ENCODE data around the gene SDS.
"Not testable (repeated sequence)": the region's sequence is repeated elsewhere in the genome, so short reads cannot be mapped to it uniquely, and the experiment has no call there.

SDS gene

DNA sequence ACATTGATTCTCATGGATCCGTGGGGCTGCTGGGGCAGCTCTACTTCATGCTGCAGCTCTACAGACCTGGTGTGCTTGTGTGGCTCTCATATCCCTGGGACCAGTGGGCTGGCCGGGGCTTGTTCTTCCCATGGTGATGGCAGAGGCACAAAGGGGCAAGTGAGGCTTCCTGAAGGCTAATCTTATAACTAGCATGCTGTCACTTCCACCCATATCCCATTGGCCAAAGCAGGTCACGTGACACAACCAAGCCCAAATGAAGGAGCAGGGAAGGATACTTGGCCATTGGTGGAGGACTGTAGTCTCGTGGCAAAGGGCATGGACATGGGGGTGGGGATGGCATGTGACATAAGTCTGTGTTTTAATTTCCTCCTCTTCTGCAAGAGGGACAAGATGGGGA, 35.4 kb downstream of the SDS start:
- no peak overlapping the region for H3K4me3 ChIP-seq (ENCODE audit: insufficient read depth, low read depth, low read length, poor library complexity, severe bottlenecking)
- no peaks in the 10 kb centered on the region for H3K27me3 ChIP-seq (replicated peaks; ENCODE audit: control insufficient read depth, insufficient read depth, low read length, poor library complexity, severe bottlenecking)
- no peaks in the 10 kb centered on the region for H3K9me3 ChIP-seq (ENCODE audit: control insufficient read depth, low read length)
- H3K27ac ChIP-seq (ENCODE audit: insufficient read depth, low read length, poor library complexity, severe bottlenecking) = no peak overlapping the region
- H3K4me1 ChIP-seq (ENCODE audit: control insufficient read depth, insufficient read depth, low read length, poor library complexity, severe bottlenecking) = no peaks in the 10 kb centered on the region
- DNase-seq = no peak
- peaks cover 10% of the 10 kb centered on the region for H3K36me3 ChIP-seq (ENCODE audit: control insufficient read depth, insufficient read depth, low read length)

- no peaks in the 10 kb centered on the region for H3K36me3 ChIP-seq (ENCODE audit: control insufficient read depth, insufficient read depth, low read length)
- DNase-seq = no peak
- no peaks in the 10 kb centered on the region for H3K27me3 ChIP-seq (replicated peaks; ENCODE audit: control insufficient read depth, insufficient read depth, low read length, poor library complexity, severe bottlenecking)
- no peak overlapping the region for H3K4me3 ChIP-seq (ENCODE audit: insufficient read depth, low read depth, low read length, poor library complexity, severe bottlenecking)
- no peaks in the 10 kb centered on the region for H3K4me1 ChIP-seq (ENCODE audit: control insufficient read depth, insufficient read depth, low read length, poor library complexity, severe bottlenecking)
- H3K27ac ChIP-seq (ENCODE audit: insufficient read depth, low read length, poor library complexity, severe bottlenecking) = no peak overlapping the region
- H3K9me3 ChIP-seq (ENCODE audit: control insufficient read depth, low read length) = no peaks in the 10 kb centered on the region
Measured at GRCh38 chr12:113366827-113367226, 36.9 kb downstream of the SDS start.

DNA sequence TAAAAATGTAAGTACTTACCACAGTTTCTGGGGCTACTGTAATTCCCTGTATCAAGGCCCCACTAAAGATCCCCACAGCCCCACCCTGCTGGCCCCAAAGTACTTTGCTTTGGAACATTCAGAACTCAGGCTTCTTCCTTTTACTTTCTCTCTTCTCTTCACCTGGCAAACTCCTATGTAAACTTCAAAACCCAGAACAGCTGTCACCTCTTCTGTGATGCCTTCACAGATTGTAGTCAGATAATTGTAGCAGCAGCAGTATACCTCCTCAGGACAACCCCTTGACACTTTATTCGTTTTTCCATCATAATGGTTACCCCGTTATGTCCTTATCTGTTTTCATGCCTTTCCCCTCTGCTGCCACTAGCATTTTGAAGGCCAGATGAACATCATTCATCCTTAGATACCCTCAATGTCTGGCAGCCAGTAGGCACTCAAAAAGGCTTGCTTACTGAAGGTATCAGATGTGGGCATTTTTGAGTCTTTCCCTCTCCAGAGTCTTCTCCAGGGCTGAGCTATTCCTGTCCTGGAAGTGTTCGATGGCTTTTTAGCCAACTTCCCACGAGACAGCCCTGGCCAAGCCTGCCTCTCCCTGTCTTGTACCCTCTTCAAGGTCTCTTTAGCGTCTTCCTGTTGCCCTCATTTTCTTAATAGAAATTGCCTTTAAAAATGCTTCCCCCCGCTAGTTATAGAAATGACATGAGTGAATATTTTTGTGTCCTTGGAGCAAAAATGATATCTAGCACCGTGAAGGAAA, 37.9 kb downstream of the SDS start:
- no peaks in the 10 kb centered on the region for H3K27me3 ChIP-seq (replicated peaks; ENCODE audit: control insufficient read depth, insufficient read depth, low read length, poor library complexity, severe bottlenecking)
- no peaks in the 10 kb centered on the region for H3K36me3 ChIP-seq (ENCODE audit: control insufficient read depth, insufficient read depth, low read length)
- no peaks in the 10 kb centered on the region for H3K9me3 ChIP-seq (ENCODE audit: control insufficient read depth, low read length)
- no peak for DNase-seq
- no peak overlapping the region for H3K27ac ChIP-seq (ENCODE audit: insufficient read depth, low read length, poor library complexity, severe bottlenecking)
- no peak overlapping the region for H3K4me3 ChIP-seq (ENCODE audit: insufficient read depth, low read depth, low read length, poor library complexity, severe bottlenecking)
- no peaks in the 10 kb centered on the region for H3K4me1 ChIP-seq (ENCODE audit: control insufficient read depth, insufficient read depth, low read length, poor library complexity, severe bottlenecking)

DNA sequence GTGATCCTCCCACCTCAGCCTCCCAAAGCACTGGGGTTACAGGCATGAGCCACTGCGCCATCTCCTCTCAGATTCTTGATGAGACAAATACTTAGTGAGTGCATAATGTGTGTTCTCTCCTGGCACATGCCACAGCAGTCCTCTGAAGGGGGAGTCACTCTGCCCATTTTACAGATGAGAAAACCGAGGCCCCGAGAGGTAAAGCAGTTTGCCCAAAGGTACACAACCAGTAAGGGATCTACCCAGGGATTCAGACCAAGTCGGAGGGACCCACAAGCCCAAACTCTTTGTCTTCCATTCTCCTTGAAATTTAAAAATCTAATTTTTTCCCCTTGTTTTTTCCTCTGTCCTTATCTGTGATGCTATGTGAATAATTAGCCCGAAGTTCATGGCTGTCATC, 39.0 kb downstream of the SDS start:
- no peaks in the 10 kb centered on the region for H3K27me3 ChIP-seq (replicated peaks; ENCODE audit: control insufficient read depth, insufficient read depth, low read length, poor library complexity, severe bottlenecking)
- no peak for DNase-seq
- H3K27ac ChIP-seq (ENCODE audit: insufficient read depth, low read length, poor library complexity, severe bottlenecking) = no peak overlapping the region

GRCh38 chr12:113361574-113362370, 41.9 kb downstream of the SDS start:
- H3K4me1 ChIP-seq (ENCODE audit: control insufficient read depth, insufficient read depth, low read length, poor library complexity, severe bottlenecking) = peaks cover 6% of the 10 kb centered on the region
- H3K27me3 ChIP-seq (replicated peaks; ENCODE audit: control insufficient read depth, insufficient read depth, low read length, poor library complexity, severe bottlenecking) = no peaks in the 10 kb centered on the region
- no peak for DNase-seq
- no peaks in the 10 kb centered on the region for H3K9me3 ChIP-seq (ENCODE audit: control insufficient read depth, low read length)
- no peak overlapping the region for H3K27ac ChIP-seq (ENCODE audit: insufficient read depth, low read length, poor library complexity, severe bottlenecking)
- no peak overlapping the region for H3K4me3 ChIP-seq (ENCODE audit: insufficient read depth, low read depth, low read length, poor library complexity, severe bottlenecking)
- H3K36me3 ChIP-seq (ENCODE audit: control insufficient read depth, insufficient read depth, low read length) = no peaks in the 10 kb centered on the region

More for the DNA sequence above, 39.0 kb downstream of the SDS start:
- no peaks in the 10 kb centered on the region for H3K36me3 ChIP-seq (ENCODE audit: control insufficient read depth, insufficient read depth, low read length)
- no peak overlapping the region for H3K4me3 ChIP-seq (ENCODE audit: insufficient read depth, low read depth, low read length, poor library complexity, severe bottlenecking)
- H3K9me3 ChIP-seq (ENCODE audit: control insufficient read depth, low read length) = no peaks in the 10 kb centered on the region
- no peaks in the 10 kb centered on the region for H3K4me1 ChIP-seq (ENCODE audit: control insufficient read depth, insufficient read depth, low read length, poor library complexity, severe bottlenecking)

DNA sequence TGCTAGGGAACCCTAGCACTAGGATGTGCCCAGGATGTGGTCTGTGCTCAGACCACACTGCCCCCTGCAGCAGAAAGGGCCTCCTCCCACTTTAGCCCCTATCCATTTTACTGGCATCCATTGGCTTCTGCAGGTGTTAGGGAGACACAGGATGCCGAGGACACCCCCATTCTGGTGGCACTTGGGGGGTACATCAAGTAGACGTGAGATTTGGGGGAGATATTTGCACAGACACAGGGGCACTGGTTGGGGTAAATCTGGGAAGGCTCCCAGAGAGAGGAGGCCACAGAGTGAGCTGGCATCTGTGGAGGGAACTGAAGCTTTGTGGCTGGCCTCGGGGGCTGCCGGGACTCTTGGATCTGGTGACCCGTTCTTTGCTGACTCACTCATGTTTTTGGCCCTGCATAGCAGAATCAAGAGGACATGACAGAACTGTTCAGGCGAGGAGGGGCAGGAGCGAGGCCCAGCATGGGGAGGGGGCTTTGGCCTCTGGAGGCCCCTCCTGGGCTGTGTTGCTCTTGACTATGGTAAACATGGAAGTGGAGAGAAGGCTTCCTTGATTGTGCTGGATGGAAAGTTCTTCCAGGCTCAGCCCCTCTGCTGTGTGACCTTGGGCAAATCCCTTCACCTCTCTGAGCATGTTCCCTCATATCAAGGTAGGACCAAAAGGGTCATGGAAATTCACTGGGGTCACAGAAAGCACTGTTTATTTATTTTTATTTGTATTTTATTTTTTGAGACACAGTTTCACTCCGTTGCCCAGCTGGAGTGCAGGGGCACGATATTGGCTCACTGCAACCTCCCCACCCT, 43.5 kb downstream of the SDS start:
- H3K9me3 ChIP-seq (ENCODE audit: control insufficient read depth, low read length) = no peaks in the 10 kb centered on the region
- H3K36me3 ChIP-seq (ENCODE audit: control insufficient read depth, insufficient read depth, low read length) = no peaks in the 10 kb centered on the region
- H3K4me1 ChIP-seq (ENCODE audit: control insufficient read depth, insufficient read depth, low read length, poor library complexity, severe bottlenecking) = peaks cover 6% of the 10 kb centered on the region
- no peaks in the 10 kb centered on the region for H3K27me3 ChIP-seq (replicated peaks; ENCODE audit: control insufficient read depth, insufficient read depth, low read length, poor library complexity, severe bottlenecking)
- H3K4me3 ChIP-seq (ENCODE audit: insufficient read depth, low read depth, low read length, poor library complexity, severe bottlenecking) = no peak overlapping the region
- no peak for DNase-seq
- H3K27ac ChIP-seq (ENCODE audit: insufficient read depth, low read length, poor library complexity, severe bottlenecking) = no peak overlapping the region

GRCh38 chr12:113359133-113359938, 44.4 kb downstream of the SDS start:
- H3K27me3 ChIP-seq (replicated peaks; ENCODE audit: control insufficient read depth, insufficient read depth, low read length, poor library complexity, severe bottlenecking) = no peaks in the 10 kb centered on the region
- H3K4me1 ChIP-seq (ENCODE audit: control insufficient read depth, insufficient read depth, low read length, poor library complexity, severe bottlenecking) = peaks cover 6% of the 10 kb centered on the region
- no peaks in the 10 kb centered on the region for H3K36me3 ChIP-seq (ENCODE audit: control insufficient read depth, insufficient read depth, low read length)
- peak overlapping the region; percentile 64 for H3K27ac ChIP-seq (ENCODE audit: insufficient read depth, low read length, poor library complexity, severe bottlenecking)
- H3K4me3 ChIP-seq (ENCODE audit: insufficient read depth, low read depth, low read length, poor library complexity, severe bottlenecking) = peak overlapping the region; percentile 62
- no peaks in the 10 kb centered on the region for H3K9me3 ChIP-seq (ENCODE audit: control insufficient read depth, low read length)
- no peak for DNase-seq

DNA sequence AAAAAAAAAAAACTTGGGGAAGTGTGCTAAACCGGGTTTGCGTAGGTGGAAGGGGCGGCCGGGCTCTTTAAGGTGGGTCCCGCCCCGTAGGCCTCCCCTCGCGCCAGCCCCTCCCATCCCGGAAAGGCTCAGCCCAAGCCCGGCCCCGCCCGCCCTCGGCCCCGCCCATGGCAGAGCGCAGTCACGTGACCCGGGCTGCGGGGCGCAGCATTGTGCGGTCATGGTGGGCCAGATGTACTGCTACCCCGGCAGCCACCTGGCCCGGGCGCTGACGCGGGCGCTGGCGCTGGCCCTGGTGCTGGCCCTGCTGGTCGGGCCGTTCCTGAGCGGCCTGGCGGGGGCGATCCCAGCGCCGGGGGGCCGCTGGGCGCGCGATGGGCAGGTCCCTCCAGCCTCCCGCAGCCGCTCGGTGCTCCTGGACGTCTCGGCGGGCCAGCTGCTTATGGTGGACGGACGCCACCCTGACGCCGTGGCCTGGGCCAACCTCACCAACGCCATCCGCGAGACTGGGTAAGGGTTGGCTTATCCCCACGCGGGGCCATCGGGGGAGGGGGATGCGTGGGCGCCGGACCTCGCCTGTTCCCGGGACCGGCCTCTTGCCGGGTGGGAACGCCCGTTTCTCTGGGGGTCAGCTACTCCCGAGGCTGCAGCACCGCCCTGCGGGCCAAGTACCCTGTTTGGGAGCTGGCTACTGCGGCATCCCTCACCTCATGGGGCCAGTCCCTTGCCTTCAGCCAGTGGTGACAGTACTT, 45.1 kb downstream of the SDS start, which contains the start of gene PLBD2:
Gene PLBD2 (plus strand): TSS at position 207 of the 752 bp plus-strand sequence. CDS start 14 bp downstream, at position 221.
- Histone ChIP-seq H3K4me1 (ENCODE audit: control insufficient read depth, insufficient read depth, low read length, poor library complexity, severe bottlenecking) (peaks cover 6% of the 10 kb centered on the region), H3K36me3 (ENCODE audit: control insufficient read depth, insufficient read depth, low read length) (no peaks in the 10 kb centered on the region), H3K27me3 (replicated peaks; ENCODE audit: control insufficient read depth, insufficient read depth, low read length, poor library complexity, severe bottlenecking) (no peaks in the 10 kb centered on the region), H3K9me3 (ENCODE audit: control insufficient read depth, low read length) (no peaks in the 10 kb centered on the region), H3K4me3 (ENCODE audit: insufficient read depth, low read depth, low read length, poor library complexity, severe bottlenecking) (peak within 1 kb of the TSS; percentile 62), H3K27ac (ENCODE audit: insufficient read depth, low read length, poor library complexity, severe bottlenecking) (peak within 1 kb of the TSS; percentile 66)
- DNase-seq = peak; percentile 94 to 95 (median 94)

- H3K27ac ChIP-seq (ENCODE audit: insufficient read depth, low read length, poor library complexity, severe bottlenecking); H3K36me3 ChIP-seq (ENCODE audit: control insufficient read depth, insufficient read depth, low read length); H3K9me3 ChIP-seq (ENCODE audit: control insufficient read depth, low read length); DNase-seq; H3K4me3 ChIP-seq (ENCODE audit: insufficient read depth, low read depth, low read length, poor library complexity, severe bottlenecking); H3K27me3 ChIP-seq (replicated peaks; ENCODE audit: control insufficient read depth, insufficient read depth, low read length, poor library complexity, severe bottlenecking); H3K4me1 ChIP-seq (ENCODE audit: control insufficient read depth, insufficient read depth, low read length, poor library complexity, severe bottlenecking): not testable (repeated sequence)
Measured at GRCh38 chr12:113354192-113354591, 49.5 kb downstream of the SDS start.
